IMR-90 (cell line): Measurements from ENCODE around the gene KHNYN. TPM values are rescaled to one million over a fixed set of nuclear protein-coding genes. Genes with fewer than 3 reads are reported as not detected.
A peak's percentile ranks its signal among the peaks of the same experiment; 100 is the strongest.

Source experiments
- ATAC-seq: fragments of 200-7000 bp; cut with Tn5 transposase; 2 replicates; pipeline ENCODE4 v1.9.1; 2020; ENCODE audit warnings: low read depth, mild to moderate bottlenecking, moderate library complexity
- BruUV-seq: library from RNA; stranded (reverse); fragments of 400-500 nt; replicated peaks from 2 replicates; lab custom pipeline; 2021; lab: Mats Ljungman, UMichigan
- CTCF ChIA-PET: fragments of 300-600 bp; formaldehyde crosslinking; extraction: SDS; loops from one replicate; lab custom pipeline; 2021; ENCODE audit warnings: antibody characterized with exemption; lab: Yijun Ruan, JAX
- POLR2A ChIA-PET: fragments of 300-600 bp; sonication (Branson Sonifier 250); formaldehyde crosslinking; loops from one replicate; lab custom pipeline; 2022; ENCODE audit warnings: antibody characterized with exemption; ENCODE audit not compliant: unreplicated experiment; lab: Charles Lee
- DNase-seq: peaks from one replicate; pipeline ENCODE4 v3.0.0; 2013
- H2AFZ ChIP-seq: replicated peaks from 2 replicates; pipeline ENCODE3; 2013; ENCODE audit warnings: low read length, mild to moderate bottlenecking; ENCODE audit not compliant: poor library complexity
- H2AK5ac ChIP-seq: 2 replicates; pipeline ENCODE4 v1.6.1; 2013; ENCODE audit warnings: low read depth, low read length, inconsistent platforms
- H2AK9ac ChIP-seq: replicated peaks from 2 replicates; pipeline ENCODE3; 2013; ENCODE audit warnings: mild to moderate bottlenecking, low read depth, low read length, moderate library complexity; ENCODE audit not compliant: poor library complexity
- H2BK120ac ChIP-seq: 2 replicates; pipeline ENCODE4 v1.6.1; 2013; ENCODE audit warnings: low read depth, low read length, inconsistent platforms
- H2BK15ac ChIP-seq: 3 replicates; pipeline ENCODE4 v1.6.1; 2013; ENCODE audit warnings: low read depth, low read length, inconsistent platforms
- H2BK20ac ChIP-seq: 2 replicates; pipeline ENCODE4 v1.6.1; 2013; ENCODE audit warnings: low read depth, mild to moderate bottlenecking, inconsistent platforms, low read length, moderate library complexity
- H2BK5ac ChIP-seq: 2 replicates; pipeline ENCODE4 v1.6.1; 2013; ENCODE audit warnings: mild to moderate bottlenecking, low read depth, low read length, inconsistent platforms; ENCODE audit not compliant: poor library complexity, severe bottlenecking
- H3K14ac ChIP-seq: replicated peaks from 2 replicates; pipeline ENCODE4 v1.6.1; 2013; ENCODE audit warnings: low read depth, low read length, inconsistent platforms
- H3K18ac ChIP-seq: 2 replicates; pipeline ENCODE4 v1.6.1; 2013; ENCODE audit warnings: low read depth, low read length, control low read depth
- H3K23ac ChIP-seq: 2 replicates; pipeline ENCODE4 v1.6.1; 2013; ENCODE audit warnings: low read depth, low read length, inconsistent platforms
- H3K27ac ChIP-seq: 2 replicates; pipeline ENCODE4 v1.5.1; 2013; ENCODE audit warnings: mild to moderate bottlenecking, control low read depth, low read length; ENCODE audit not compliant: insufficient read depth
- H3K27me3 ChIP-seq: 2 replicates; pipeline ENCODE4 v1.6.1; 2013; ENCODE audit warnings: low read length; ENCODE audit not compliant: control insufficient read depth, insufficient read depth
- H3K36me3 ChIP-seq: 2 replicates; pipeline ENCODE4 v1.6.1; 2013; ENCODE audit warnings: low read length, mixed read lengths; ENCODE audit not compliant: control insufficient read depth, insufficient read depth
- H3K4ac ChIP-seq: 2 replicates; pipeline ENCODE4 v1.6.1; 2013; ENCODE audit warnings: low read depth, low read length, inconsistent platforms
- H3K4me1 ChIP-seq: 2 replicates; pipeline ENCODE4 v1.6.1; 2013; ENCODE audit warnings: low read length, mixed read lengths; ENCODE audit not compliant: control insufficient read depth, insufficient read depth
- H3K4me2 ChIP-seq: 2 replicates; pipeline ENCODE4 v1.6.1; 2013; ENCODE audit warnings: low read depth, mild to moderate bottlenecking, control low read depth, low read length, moderate library complexity
- H3K4me3 ChIP-seq: 2 replicates; pipeline ENCODE4 v1.5.1; 2013; ENCODE audit warnings: low read depth, mild to moderate bottlenecking, control low read depth, low read length, moderate library complexity; ENCODE audit not compliant: insufficient read depth
- H3K56ac ChIP-seq: 2 replicates; pipeline ENCODE4 v1.6.1; 2013; ENCODE audit warnings: low read length, inconsistent platforms; ENCODE audit not compliant: insufficient read depth; ENCODE audit errors: extremely low read depth
- H3K79me1 ChIP-seq, 2 experiments: 2 replicates each; pipeline ENCODE4 v1.6.1; 2013; ENCODE audit warnings: low read length in 2 of 2, inconsistent platforms in 1 of 2, low read depth in 1 of 2
- H3K9ac ChIP-seq: 2 replicates; pipeline ENCODE4 v1.6.1; 2013; ENCODE audit warnings: low read depth, low read length, control low read depth
- H3K9me1 ChIP-seq: 2 replicates; pipeline ENCODE4 v1.6.1; 2013; ENCODE audit warnings: low read length, inconsistent platforms; ENCODE audit not compliant: insufficient read depth
- H3K9me3 ChIP-seq: 2 replicates; pipeline ENCODE4 v1.6.1; 2013; ENCODE audit warnings: low read length; ENCODE audit not compliant: control insufficient read depth, insufficient read depth
- H4K20me1 ChIP-seq: 2 replicates; pipeline ENCODE4 v1.6.1; 2013; ENCODE audit warnings: low read length, inconsistent platforms; ENCODE audit not compliant: insufficient read depth
- H4K5ac ChIP-seq: 2 replicates; pipeline ENCODE4 v1.6.1; 2013; ENCODE audit warnings: mild to moderate bottlenecking, low read depth, low read length, control low read depth
- H4K8ac ChIP-seq, 2 experiments: 2 replicates each; pipeline ENCODE4 v1.6.1; 2013; ENCODE audit warnings: low read depth in 2 of 2, low read length in 2 of 2, control low read depth in 1 of 2, inconsistent platforms in 1 of 2
- H4K91ac ChIP-seq: 2 replicates; pipeline ENCODE4 v1.6.1; 2013; ENCODE audit warnings: low read depth, low read length, inconsistent platforms; ENCODE audit not compliant: insufficient read depth
- CEBPB ChIP-seq: IDR thresholded peaks from 2 replicates; pipeline ENCODE4 v1.6.1; 2012; ENCODE audit warnings: low read depth, low read length, improper control_type of control experiment
- WGBS, 2 experiments: methylation state at CpG; one replicate each; pipeline versions ENCODE4 v1.1.5 to v1.1.7; 2013; ENCODE audit warnings: missing lambda C conversion rate in 2 of 2; ENCODE audit not compliant: insufficient read length in 1 of 2; ENCODE audit errors: extremely low coverage in 2 of 2; 5-methylcytosine and 5-hydroxymethylcytosine counted together
- dilution Hi-C: fragments of 300-500 bp; cut with HindIII; formaldehyde crosslinking; loops from one replicate; pipeline ENCODE4 v1.14.3; 2018; ENCODE audit warnings: low sequenced_read_pairs; ENCODE audit not compliant: unreplicated experiment
- in situ Hi-C: fragments of 300-500 bp; cut with MboI; formaldehyde crosslinking; loops from 3 replicates; pipeline ENCODE4 v1.14.3; 2019; ENCODE audit warnings: low sequenced_read_pairs, inconsistent platforms, mixed read lengths
- intact Hi-C: fragments of 100-400 bp; cut with micrococcal nuclease; formaldehyde crosslinking; loops from 2 replicates; pipeline ENCODE4 v1.10.0; 2022
- polyA plus RNA-seq, 3 experiments: library from polyadenylated mRNA; depleted of rRNA; stranded (reverse); fragments of >200 nt; gene quantifications; 2 replicates each; pipeline ENCODE4 v1.2.3, GENCODE V29; 2012; ENCODE audit warnings: low replicate concordance in 1 of 3
- total RNA-seq: library from RNA; depleted of rRNA; stranded (reverse); fragments of >200 nt; gene quantifications from 2 replicates; pipeline ENCODE4 v1.2.3, GENCODE V29; 2012
- TF ChIP-seq, protein P1 (sequence below): fragments of 150-350 bp; IDR thresholded peaks from 2 replicates; pipeline ENCODE4 v1.6.1; 2016; ENCODE audit warnings: low read depth, mild to moderate bottlenecking, low read length, moderate library complexity, borderline replicate concordance

The KHNYN gene
- total and polyA plus RNA-seq, 2 of the 4 experiments (the other 2 are of a cell fraction): 18.9 to 24.4 TPM

DNA sequence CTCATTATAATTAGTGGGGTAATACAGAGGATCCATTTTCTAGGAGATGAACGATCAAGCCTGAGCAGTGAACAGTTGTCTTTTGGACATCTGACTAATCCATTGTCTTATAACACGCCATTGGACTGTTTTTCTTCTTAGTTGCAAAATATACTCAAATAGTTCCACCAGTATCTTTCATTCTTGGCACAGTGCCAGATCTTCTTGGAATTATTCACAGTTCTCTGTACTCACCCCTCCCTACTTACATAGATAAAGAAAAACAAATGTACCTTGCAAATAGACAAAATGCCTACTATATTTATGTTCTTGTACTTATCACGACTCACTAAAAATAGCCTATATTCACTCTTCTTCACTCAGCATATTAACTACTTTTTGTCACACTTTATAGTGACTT, 4.0 kb upstream of the KHNYN start:
- CTCF ChIA-PET: interaction anchor here (1.0 to 1.8 kb wide), 3 partner anchors 11 to 92 kb away, joined by 4 to 6 read pairs (median 5); no protein-coding TSS in a partner anchor
- Histone ChIP-seq H3K14ac (no peak overlapping the region), H3K4me1 (peaks cover 6% of the 10 kb centered on the region; the same call in 1 of the 2 replicates), H3K23ac (no peak overlapping the region), H2AK9ac (no peak overlapping the region), H2BK15ac (no peak overlapping the region), H3K27me3 (peaks cover 10% of the 10 kb centered on the region), H2BK120ac (no peak overlapping the region), H3K4ac (no peak overlapping the region), H3K36me3 (no peaks in the 10 kb centered on the region), H3K27ac (no peak overlapping the region), H3K56ac (no peak overlapping the region), H2BK20ac (no peak overlapping the region), H3K9ac (no peak overlapping the region), H2AFZ (no peak overlapping the region), H4K5ac (no peak overlapping the region), H4K20me1 (no peaks in the 10 kb centered on the region), H3K9me1 (peaks cover 5% of the 10 kb centered on the region), H3K79me1 (peaks cover 0 to 14% of the 10 kb centered on the region in 2 experiments; a peak in 3 of 4 replicates), H3K4me3 (no peak overlapping the region), H3K4me2 (no peak overlapping the region), H4K91ac (no peak overlapping the region), H3K18ac (no peak overlapping the region), H2AK5ac (no peak overlapping the region), H4K8ac (no peak overlapping the region), H3K9me3 (no peaks in the 10 kb centered on the region), H2BK5ac (no peak overlapping the region)
- DNase-seq (peak; percentile 83), ATAC-seq (no peak)
- intact Hi-C loops (no loop called here), in situ Hi-C loops (loop anchor here (25.0 kb wide), 1 partner anchor 1113 kb away; the partner anchor contains the start of genes BCL2L2, PABPN1 and PPP1R3E), dilution Hi-C loops (no loop called here)
- TF ChIP-seq CEBPB: peak; percentile 52; the same call in 1 of the 2 replicates
- TF ChIP-seq, protein P1, sequence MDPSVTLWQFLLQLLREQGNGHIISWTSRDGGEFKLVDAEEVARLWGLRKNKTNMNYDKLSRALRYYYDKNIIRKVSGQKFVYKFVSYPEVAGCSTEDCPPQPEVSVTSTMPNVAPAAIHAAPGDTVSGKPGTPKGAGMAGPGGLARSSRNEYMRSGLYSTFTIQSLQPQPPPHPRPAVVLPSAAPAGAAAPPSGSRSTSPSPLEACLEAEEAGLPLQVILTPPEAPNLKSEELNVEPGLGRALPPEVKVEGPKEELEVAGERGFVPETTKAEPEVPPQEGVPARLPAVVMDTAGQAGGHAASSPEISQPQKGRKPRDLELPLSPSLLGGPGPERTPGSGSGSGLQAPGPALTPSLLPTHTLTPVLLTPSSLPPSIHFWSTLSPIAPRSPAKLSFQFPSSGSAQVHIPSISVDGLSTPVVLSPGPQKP: no peak
- POLR2A ChIA-PET: no interaction called here
- BruUV-seq: no TSS peak
- WGBS, 2 experiments: 14% methylated on average over 1 of the region's 3 CpGs; no CpG with 5 or more reads in 1 of the 2 experiments
